MM.1S (cell line): ENCODE results near the gene TPT1.

Source experiments
- DNase-seq: peaks from one replicate; pipeline ENCODE4 v3.0.0-alpha.2; 2015
- H2AFZ ChIP-seq: fragments of 300-600 bp; sonication (generic); 2 replicates; pipeline ENCODE4 v1.6.0; 2016; ENCODE audit warnings: antibody characterized with exemption, low read length
- H3F3A ChIP-seq: fragments of 300-600 bp; sonication (generic); 2 replicates; pipeline ENCODE4 v1.6.1; 2016; ENCODE audit warnings: mild to moderate bottlenecking, antibody characterized with exemption, low read length, moderate library complexity, mixed read lengths; ENCODE audit not compliant: insufficient read depth
- H3K27ac ChIP-seq: fragments of 300-600 bp; sonication (generic); 2 replicates; pipeline ENCODE4 v1.5.1; 2016; ENCODE audit warnings: mild to moderate bottlenecking, low read length
- H3K27me3 ChIP-seq: fragments of 300-600 bp; sonication (generic); replicated peaks from 2 replicates; pipeline ENCODE4 v1.6.0; 2016; ENCODE audit warnings: low read length; ENCODE audit not compliant: insufficient read depth
- H3K36me3 ChIP-seq: fragments of 300-600 bp; sonication (generic); replicated peaks from 2 replicates; pipeline ENCODE4 v1.6.1; 2016; ENCODE audit warnings: mild to moderate bottlenecking, low read length, mixed read lengths; ENCODE audit not compliant: insufficient read depth
- H3K4me1 ChIP-seq: fragments of 300-600 bp; sonication (generic); 2 replicates; pipeline ENCODE4 v1.6.1; 2016; ENCODE audit warnings: low read length, mixed read lengths
- H3K4me2 ChIP-seq: fragments of 300-600 bp; sonication (generic); 2 replicates; pipeline ENCODE4 v1.6.0; 2016; ENCODE audit warnings: low read depth, low read length
- H3K4me3 ChIP-seq: fragments of 300-600 bp; sonication (generic); 2 replicates; pipeline ENCODE4 v1.5.1; 2016; ENCODE audit warnings: low read length, mixed read lengths
- H3K79me2 ChIP-seq: fragments of 300-600 bp; sonication (generic); 2 replicates; pipeline ENCODE4 v1.6.1; 2016; ENCODE audit warnings: mixed run types, low read length, mixed read lengths
- H3K9ac ChIP-seq: fragments of 300-600 bp; sonication (generic); 2 replicates; pipeline ENCODE4 v1.6.1; 2016; ENCODE audit warnings: low read length, mixed read lengths
- H3K9me2 ChIP-seq: fragments of 300-600 bp; sonication (generic); replicated peaks from 2 replicates; pipeline ENCODE4 v1.6.1; 2016; ENCODE audit warnings: mild to moderate bottlenecking, low read length, mixed read lengths; ENCODE audit not compliant: insufficient read depth
- H3K9me3 ChIP-seq: fragments of 300-600 bp; sonication (generic); replicated peaks from 2 replicates; pipeline ENCODE4 v1.6.1; 2016; ENCODE audit warnings: mild to moderate bottlenecking, low read length, mixed read lengths; ENCODE audit not compliant: insufficient read depth
- H4K20me1 ChIP-seq: fragments of 300-600 bp; sonication (generic); 2 replicates; pipeline ENCODE4 v1.6.1; 2016; ENCODE audit warnings: mild to moderate bottlenecking, low read length, moderate library complexity, mixed read lengths; ENCODE audit not compliant: insufficient read depth
- EZH2 ChIP-seq: fragments of 300-600 bp; sonication (generic); optimal IDR thresholded peaks from 2 replicates; pipeline ENCODE3; 2017; ENCODE audit warnings: low read depth, mild to moderate bottlenecking, antibody characterized with exemption, low read length, mixed read lengths
- EZH2phosphoT487 ChIP-seq: fragments of 300-600 bp; sonication (generic); IDR thresholded peaks from 2 replicates; pipeline ENCODE4 v1.6.1; 2018; ENCODE audit warnings: antibody characterized with exemption, low read length
- TF ChIP-seq, protein P1 (sequence below): fragments of 300-600 bp; sonication (generic); IDR thresholded peaks from 2 replicates; pipeline ENCODE4 v1.5.1; 2016; ENCODE audit warnings: antibody characterized with exemption, low read length, mixed read lengths

Gene TPT1

DNA sequence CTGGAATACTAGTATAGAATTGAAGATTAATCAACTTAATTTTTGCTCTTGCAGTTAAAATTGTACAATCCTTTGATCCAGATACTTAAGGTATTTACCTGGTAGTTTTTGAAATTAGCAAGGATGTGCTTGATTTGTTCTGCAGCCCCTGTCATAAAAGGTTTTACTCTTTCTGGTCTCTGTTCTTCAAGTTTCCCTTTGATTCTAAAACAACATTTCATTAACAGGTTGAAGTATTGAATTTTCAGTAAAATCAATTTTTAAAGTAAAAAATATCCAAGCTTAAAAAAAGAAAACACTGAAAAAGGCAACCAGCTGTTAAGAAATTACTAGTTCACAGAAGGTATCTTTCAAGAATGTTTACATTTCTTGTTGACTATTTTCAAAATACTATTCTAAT is 1.6 kb downstream of the TPT1 start:
- Histone ChIP-seq H3K4me2 (peak overlapping the region; percentile 79), H3K27me3 (no peaks in the 10 kb centered on the region), H3K9me2 (no peaks in the 10 kb centered on the region), H3K9me3 (no peaks in the 10 kb centered on the region), H3K79me2 (peaks cover 45% of the 10 kb centered on the region), H3K27ac (peak overlapping the region; percentile 97; the same call in 1 of the 2 replicates), H3K36me3 (peaks cover 12% of the 10 kb centered on the region; the same call in 1 of the 2 replicates), H3F3A (0 out of 2 replicates have a peak, but pooled peaks cover 21% of the 10 kb centered on the region), H3K4me3 (peak overlapping the region; percentile 78), H3K9ac (peak overlapping the region; percentile 23; the same call in 1 of the 2 replicates), H3K4me1 (0 out of 2 replicates have a peak, but pooled peaks cover 7% of the 10 kb centered on the region), H4K20me1 (peaks cover 27% of the 10 kb centered on the region), H2AFZ (no peak overlapping the region)
- TF ChIP-seq EZH2: no peak
- TF ChIP-seq EZH2phosphoT487: no peak
- TF ChIP-seq, protein P1, sequence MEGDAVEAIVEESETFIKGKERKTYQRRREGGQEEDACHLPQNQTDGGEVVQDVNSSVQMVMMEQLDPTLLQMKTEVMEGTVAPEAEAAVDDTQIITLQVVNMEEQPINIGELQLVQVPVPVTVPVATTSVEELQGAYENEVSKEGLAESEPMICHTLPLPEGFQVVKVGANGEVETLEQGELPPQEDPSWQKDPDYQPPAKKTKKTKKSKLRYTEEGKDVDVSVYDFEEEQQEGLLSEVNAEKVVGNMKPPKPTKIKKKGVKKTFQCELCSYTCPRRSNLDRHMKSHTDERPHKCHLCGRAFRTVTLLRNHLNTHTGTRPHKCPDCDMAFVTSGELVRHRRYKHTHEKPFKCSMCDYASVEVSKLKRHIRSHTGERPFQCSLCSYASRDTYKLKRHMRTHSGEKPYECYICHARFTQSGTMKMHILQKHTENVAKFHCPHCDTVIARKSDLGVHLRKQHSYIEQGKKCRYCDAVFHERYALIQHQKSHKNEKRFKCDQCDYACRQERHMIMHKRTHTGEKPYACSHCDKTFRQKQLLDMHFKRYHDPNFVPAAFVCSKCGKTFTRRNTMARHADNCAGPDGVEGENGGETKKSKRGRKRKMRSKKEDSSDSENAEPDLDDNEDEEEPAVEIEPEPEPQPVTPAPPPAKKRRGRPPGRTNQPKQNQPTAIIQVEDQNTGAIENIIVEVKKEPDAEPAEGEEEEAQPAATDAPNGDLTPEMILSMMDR: no peak
- no peak for DNase-seq

DNA sequence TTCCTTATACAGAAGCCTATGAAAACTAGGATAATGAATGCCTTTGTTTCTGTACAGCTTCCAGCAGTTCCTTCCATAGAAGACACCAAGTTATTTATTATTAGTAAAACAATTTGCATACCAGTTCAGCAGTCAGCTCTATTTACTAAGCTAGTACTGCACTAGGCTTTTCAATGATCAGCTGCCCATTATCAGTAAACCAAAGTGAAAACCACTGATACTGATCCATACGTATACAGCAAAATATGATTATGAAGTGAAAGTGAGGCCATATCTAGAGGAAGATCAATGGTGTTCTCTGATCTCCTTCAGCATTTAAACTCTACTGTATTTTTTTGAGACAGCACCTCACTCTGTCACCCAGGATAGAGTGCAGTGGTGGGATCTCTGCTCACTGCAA is 3.2 kb downstream of the TPT1 start:
- Histone ChIP-seq H4K20me1 (peaks cover 27% of the 10 kb centered on the region), H3K4me2 (no peak overlapping the region), H3F3A (0 out of 2 replicates have a peak, but pooled peaks cover 21% of the 10 kb centered on the region), H3K27ac (no peak overlapping the region), H3K4me1 (0 out of 2 replicates have a peak, but pooled peaks cover 7% of the 10 kb centered on the region), H3K9me2 (no peaks in the 10 kb centered on the region), H3K9me3 (no peaks in the 10 kb centered on the region), H3K9ac (no peak overlapping the region), H3K27me3 (no peaks in the 10 kb centered on the region), H3K36me3 (peaks cover 12% of the 10 kb centered on the region; the same call in 1 of the 2 replicates), H3K79me2 (peaks cover 45% of the 10 kb centered on the region), H3K4me3 (no peak overlapping the region), H2AFZ (no peak overlapping the region)
- DNase-seq: no peak
- no peak for TF ChIP-seq EZH2phosphoT487
- TF ChIP-seq, protein P1: no peak
- no peak for TF ChIP-seq EZH2

DNA sequence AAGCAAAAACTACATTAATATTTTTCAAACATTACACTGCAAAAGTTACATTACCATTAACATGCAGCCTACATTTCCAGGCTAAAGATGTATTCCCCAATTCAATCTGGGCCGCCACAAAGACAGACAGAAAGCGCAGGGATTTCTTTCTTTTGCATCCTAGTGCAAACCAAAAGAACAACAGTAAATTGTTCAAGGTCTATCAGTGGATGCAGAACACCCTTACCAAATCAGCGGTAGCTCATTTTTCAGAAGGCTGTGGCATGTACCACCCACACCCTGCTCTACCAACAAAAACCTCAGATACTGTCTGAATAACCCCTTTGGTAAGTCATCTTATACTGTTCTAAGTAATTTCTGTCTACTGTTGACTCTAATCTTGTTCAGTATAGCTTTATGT is 3.6 kb downstream of the TPT1 start:
- H3K36me3 ChIP-seq: peaks cover 12% of the 10 kb centered on the region; the same call in 1 of the 2 replicates

More for the DNA sequence above, 3.6 kb downstream of the TPT1 start:
- H3K4me2 ChIP-seq: no peak overlapping the region
- H3K79me2 ChIP-seq: peaks cover 43% of the 10 kb centered on the region
- no peak overlapping the region for H2AFZ ChIP-seq
- 0 out of 2 replicates have a peak, but pooled peaks cover 23% of the 10 kb centered on the region for H3F3A ChIP-seq
- no peak for TF ChIP-seq EZH2
- TF ChIP-seq EZH2phosphoT487: no peak
- TF ChIP-seq, protein P1: no peak
- H3K4me1 ChIP-seq: 0 out of 2 replicates have a peak, but pooled peaks cover 7% of the 10 kb centered on the region
- H3K9me2 ChIP-seq: no peaks in the 10 kb centered on the region
- peaks cover 27% of the 10 kb centered on the region for H4K20me1 ChIP-seq
- no peaks in the 10 kb centered on the region for H3K27me3 ChIP-seq
- DNase-seq: no peak
- no peak overlapping the region for H3K9ac ChIP-seq
- H3K4me3 ChIP-seq: no peak overlapping the region
- no peaks in the 10 kb centered on the region for H3K9me3 ChIP-seq
- no peak overlapping the region for H3K27ac ChIP-seq
